Loucy (cell line): ENCODE results near the gene KNDC1.

Experiments
- EZH2phosphoT487 ChIP-seq: fragments of 200-600 bp; IDR thresholded peaks from 2 replicates; pipeline ENCODE4 v1.6.1; 2018; ENCODE audit warnings: antibody characterized with exemption, mild to moderate bottlenecking, moderate library complexity, borderline replicate concordance
- TF ChIP-seq, protein P1 (sequence below): fragments of 200-600 bp; sonication (generic); conservative IDR thresholded peaks from 2 replicates; pipeline ENCODE4 v1.5.1; 2014; ENCODE audit warnings: mild to moderate bottlenecking, antibody characterized with exemption, low read length

DNA sequence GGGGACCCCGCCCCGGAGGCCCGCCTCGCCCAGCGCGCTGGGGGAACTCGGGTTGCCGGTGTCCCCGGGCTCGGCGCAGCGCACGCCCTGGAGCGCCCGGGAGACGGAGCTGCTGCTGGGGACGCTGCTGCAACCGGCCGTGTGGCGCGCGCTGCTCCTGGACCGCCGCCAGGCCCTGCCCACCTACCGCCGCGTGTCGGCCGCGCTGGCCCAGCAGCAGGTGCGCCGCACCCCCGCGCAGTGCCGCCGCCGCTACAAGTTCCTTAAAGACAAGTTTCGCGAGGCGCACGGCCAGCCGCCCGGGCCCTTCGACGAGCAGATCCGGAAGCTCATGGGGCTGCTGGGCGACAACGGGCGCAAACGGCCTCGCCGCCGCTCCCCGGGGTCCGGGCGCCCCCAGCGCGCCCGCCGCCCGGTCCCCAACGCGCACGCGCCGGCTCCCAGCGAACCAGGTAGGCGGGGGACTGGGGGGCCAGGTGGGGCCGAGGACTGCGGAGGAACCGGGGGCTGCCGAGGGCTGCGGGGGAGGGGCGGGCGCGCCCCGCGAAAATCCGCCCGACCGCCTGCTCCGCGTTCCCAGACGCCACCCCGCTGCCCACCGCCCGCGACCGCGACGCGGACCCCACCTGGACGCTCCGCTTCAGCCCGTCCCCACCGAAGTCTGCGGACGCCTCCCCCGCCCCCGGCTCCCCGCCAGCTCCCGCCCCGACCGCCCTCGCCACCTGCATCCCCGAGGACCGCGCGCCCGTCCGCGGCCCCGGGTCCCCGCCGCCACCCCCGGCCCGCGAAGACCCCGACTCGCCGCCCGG lies 70.6 kb downstream of the KNDC1 start:
- TF ChIP-seq, protein P1, sequence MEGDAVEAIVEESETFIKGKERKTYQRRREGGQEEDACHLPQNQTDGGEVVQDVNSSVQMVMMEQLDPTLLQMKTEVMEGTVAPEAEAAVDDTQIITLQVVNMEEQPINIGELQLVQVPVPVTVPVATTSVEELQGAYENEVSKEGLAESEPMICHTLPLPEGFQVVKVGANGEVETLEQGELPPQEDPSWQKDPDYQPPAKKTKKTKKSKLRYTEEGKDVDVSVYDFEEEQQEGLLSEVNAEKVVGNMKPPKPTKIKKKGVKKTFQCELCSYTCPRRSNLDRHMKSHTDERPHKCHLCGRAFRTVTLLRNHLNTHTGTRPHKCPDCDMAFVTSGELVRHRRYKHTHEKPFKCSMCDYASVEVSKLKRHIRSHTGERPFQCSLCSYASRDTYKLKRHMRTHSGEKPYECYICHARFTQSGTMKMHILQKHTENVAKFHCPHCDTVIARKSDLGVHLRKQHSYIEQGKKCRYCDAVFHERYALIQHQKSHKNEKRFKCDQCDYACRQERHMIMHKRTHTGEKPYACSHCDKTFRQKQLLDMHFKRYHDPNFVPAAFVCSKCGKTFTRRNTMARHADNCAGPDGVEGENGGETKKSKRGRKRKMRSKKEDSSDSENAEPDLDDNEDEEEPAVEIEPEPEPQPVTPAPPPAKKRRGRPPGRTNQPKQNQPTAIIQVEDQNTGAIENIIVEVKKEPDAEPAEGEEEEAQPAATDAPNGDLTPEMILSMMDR = no peak
- TF ChIP-seq EZH2phosphoT487 = no peak
